ENCODE results near the gene DCBLD2. TPM values are rescaled to one million over a fixed set of nuclear protein-coding genes. Genes with fewer than 3 reads are reported as not detected.
A peak's percentile ranks its signal among the peaks of the same experiment; 100 is the strongest.

Gene DCBLD2
- total and polyA plus RNA-seq, 2 of the 13 experiments (the other 11 are each of a cell fraction or from before 2014, with no cell fraction given): 43.8 to 56.9 TPM

DNA sequence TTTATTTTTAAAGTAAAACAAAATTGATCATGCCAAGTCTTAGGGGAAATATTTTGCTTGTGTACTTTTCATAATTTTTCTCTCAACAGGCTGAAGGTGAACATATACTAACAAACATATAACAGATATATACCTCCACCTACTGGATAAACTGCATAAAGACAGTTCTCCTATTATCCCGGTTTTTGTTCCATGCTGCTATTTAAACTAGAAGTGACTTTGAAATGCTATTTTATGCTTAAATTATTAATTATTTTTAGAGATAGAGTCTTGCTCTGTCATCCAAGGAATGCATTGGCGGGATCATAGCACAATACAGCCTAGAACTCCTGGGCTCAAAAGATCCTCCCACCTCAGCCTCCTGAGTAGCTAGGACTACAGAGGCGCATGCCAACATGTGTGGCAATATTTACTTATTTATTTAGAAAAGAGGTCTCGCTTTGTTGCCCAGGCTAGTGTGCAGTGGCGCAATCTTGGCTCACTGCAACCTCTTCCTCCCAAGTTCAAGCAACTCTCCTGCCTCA, 88.6 kb downstream of the DCBLD2 start (continued):
- TF ChIP-seq TOE1 (CRISPR knock-in tag; IDR thresholded peaks at IDR 0.05): 0 out of 2 replicates have a peak, but pooled peaks have one; percentile 66
- peak; percentile 14; the same call in 1 of the 2 replicates for TF ChIP-seq TFE3 (CRISPR knock-in tag; IDR thresholded peaks at IDR 0.05)
- TF ChIP-seq SSRP1 (CRISPR knock-in tag; IDR thresholded peaks at IDR 0.05): no peak
- no peak for TF ChIP-seq ZNF850 (CRISPR knock-in tag; conservative IDR thresholded peaks at IDR 0.05)
- no peak for TF ChIP-seq MXD4 (CRISPR knock-in tag; IDR thresholded peaks at IDR 0.05)
- TF ChIP-seq SRSF1 (optimal IDR thresholded peaks at IDR 0.05; ENCODE audit: low read depth, low read length): no peak
- TF ChIP-seq TBL1XR1 (IDR thresholded peaks at IDR 0.05; ENCODE audit: borderline replicate concordance, low read length, partially characterized antibody): no peak
- TF ChIP-seq ZBTB43 (CRISPR knock-in tag; conservative IDR thresholded peaks at IDR 0.05): 0 out of 2 replicates have a peak, but pooled peaks have one; percentile 26
- TF ChIP-seq, protein P1, sequence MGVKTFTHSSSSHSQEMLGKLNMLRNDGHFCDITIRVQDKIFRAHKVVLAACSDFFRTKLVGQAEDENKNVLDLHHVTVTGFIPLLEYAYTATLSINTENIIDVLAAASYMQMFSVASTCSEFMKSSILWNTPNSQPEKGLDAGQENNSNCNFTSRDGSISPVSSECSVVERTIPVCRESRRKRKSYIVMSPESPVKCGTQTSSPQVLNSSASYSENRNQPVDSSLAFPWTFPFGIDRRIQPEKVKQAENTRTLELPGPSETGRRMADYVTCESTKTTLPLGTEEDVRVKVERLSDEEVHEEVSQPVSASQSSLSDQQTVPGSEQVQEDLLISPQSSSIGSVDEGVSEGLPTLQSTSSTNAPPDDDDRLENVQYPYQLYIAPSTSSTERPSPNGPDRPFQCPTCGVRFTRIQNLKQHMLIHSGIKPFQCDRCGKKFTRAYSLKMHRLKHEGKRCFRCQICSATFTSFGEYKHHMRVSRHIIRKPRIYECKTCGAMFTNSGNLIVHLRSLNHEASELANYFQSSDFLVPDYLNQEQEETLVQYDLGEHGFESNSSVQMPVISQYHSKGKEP (CRISPR knock-in tag; IDR thresholded peaks at IDR 0.05): no peak
- TF ChIP-seq, protein P2, sequence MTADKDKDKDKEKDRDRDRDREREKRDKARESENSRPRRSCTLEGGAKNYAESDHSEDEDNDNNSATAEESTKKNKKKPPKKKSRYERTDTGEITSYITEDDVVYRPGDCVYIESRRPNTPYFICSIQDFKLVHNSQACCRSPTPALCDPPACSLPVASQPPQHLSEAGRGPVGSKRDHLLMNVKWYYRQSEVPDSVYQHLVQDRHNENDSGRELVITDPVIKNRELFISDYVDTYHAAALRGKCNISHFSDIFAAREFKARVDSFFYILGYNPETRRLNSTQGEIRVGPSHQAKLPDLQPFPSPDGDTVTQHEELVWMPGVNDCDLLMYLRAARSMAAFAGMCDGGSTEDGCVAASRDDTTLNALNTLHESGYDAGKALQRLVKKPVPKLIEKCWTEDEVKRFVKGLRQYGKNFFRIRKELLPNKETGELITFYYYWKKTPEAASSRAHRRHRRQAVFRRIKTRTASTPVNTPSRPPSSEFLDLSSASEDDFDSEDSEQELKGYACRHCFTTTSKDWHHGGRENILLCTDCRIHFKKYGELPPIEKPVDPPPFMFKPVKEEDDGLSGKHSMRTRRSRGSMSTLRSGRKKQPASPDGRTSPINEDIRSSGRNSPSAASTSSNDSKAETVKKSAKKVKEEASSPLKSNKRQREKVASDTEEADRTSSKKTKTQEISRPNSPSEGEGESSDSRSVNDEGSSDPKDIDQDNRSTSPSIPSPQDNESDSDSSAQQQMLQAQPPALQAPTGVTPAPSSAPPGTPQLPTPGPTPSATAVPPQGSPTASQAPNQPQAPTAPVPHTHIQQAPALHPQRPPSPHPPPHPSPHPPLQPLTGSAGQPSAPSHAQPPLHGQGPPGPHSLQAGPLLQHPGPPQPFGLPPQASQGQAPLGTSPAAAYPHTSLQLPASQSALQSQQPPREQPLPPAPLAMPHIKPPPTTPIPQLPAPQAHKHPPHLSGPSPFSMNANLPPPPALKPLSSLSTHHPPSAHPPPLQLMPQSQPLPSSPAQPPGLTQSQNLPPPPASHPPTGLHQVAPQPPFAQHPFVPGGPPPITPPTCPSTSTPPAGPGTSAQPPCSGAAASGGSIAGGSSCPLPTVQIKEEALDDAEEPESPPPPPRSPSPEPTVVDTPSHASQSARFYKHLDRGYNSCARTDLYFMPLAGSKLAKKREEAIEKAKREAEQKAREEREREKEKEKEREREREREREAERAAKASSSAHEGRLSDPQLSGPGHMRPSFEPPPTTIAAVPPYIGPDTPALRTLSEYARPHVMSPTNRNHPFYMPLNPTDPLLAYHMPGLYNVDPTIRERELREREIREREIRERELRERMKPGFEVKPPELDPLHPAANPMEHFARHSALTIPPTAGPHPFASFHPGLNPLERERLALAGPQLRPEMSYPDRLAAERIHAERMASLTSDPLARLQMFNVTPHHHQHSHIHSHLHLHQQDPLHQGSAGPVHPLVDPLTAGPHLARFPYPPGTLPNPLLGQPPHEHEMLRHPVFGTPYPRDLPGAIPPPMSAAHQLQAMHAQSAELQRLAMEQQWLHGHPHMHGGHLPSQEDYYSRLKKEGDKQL (CRISPR knock-in tag; IDR thresholded peaks at IDR 0.05; ENCODE audit: low read depth): peak; percentile 24; the same call in 1 of the 2 replicates
- TF ChIP-seq SMAD3 (CRISPR knock-in tag; IDR thresholded peaks at IDR 0.05): peak; percentile 77; the same call in 1 of the 2 replicates
- peak; percentile 96 for TF ChIP-seq CEBPG (CRISPR knock-in tag; IDR thresholded peaks at IDR 0.05)
- TF ChIP-seq GATAD1 (CRISPR knock-in tag; IDR thresholded peaks at IDR 0.05): peak; percentile 28; the same call in 1 of the 2 replicates
- TF ChIP-seq ZNF629 (CRISPR knock-in tag; conservative IDR thresholded peaks at IDR 0.05): peak; percentile 47
- peak; percentile 39; the same call in 1 of the 2 replicates for TF ChIP-seq HMG20B (CRISPR knock-in tag; conservative IDR thresholded peaks at IDR 0.05)
- no peak for TF ChIP-seq THAP7 (CRISPR knock-in tag; IDR thresholded peaks at IDR 0.05)
- peak; percentile 33; the same call in 1 of the 2 replicates for TF ChIP-seq TCF7 (IDR thresholded peaks at IDR 0.05; ENCODE audit: low read depth)
- TF ChIP-seq, protein P3, sequence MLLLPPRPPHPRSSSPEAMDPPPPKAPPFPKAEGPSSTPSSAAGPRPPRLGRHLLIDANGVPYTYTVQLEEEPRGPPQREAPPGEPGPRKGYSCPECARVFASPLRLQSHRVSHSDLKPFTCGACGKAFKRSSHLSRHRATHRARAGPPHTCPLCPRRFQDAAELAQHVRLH (CRISPR knock-in tag; IDR thresholded peaks at IDR 0.05; ENCODE audit: borderline replicate concordance, low read depth): peak; percentile 48; the same call in 1 of the 2 replicates
- TF ChIP-seq HNF4A (CRISPR knock-in tag; IDR thresholded peaks at IDR 0.05): peak; percentile 35; the same call in 1 of the 2 replicates
- TF ChIP-seq RARA (CRISPR knock-in tag; IDR thresholded peaks at IDR 0.05): peak; percentile 45; the same call in 1 of the 2 replicates

Measured in HepG2 (cell line).